ENCODE measurements around the gene GJB3.
"Not testable (repeated sequence)": the region's sequence is repeated elsewhere in the genome, so short reads cannot be mapped to it uniquely, and the experiment has no call there.

Gene GJB3

DNA sequence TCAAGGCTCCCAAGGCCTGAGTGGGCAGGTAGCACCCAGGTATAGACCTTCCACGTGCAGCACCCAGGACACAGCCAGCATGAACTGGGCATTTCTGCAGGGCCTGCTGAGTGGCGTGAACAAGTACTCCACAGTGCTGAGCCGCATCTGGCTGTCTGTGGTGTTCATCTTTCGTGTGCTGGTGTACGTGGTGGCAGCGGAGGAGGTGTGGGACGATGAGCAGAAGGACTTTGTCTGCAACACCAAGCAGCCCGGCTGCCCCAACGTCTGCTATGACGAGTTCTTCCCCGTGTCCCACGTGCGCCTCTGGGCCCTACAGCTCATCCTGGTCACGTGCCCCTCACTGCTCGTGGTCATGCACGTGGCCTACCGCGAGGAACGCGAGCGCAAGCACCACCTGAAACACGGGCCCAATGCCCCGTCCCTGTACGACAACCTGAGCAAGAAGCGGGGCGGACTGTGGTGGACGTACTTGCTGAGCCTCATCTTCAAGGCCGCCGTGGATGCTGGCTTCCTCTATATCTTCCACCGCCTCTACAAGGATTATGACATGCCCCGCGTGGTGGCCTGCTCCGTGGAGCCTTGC is 19.7 kb upstream of the GJB3 start:
- no peak for DNase-seq

DNA sequence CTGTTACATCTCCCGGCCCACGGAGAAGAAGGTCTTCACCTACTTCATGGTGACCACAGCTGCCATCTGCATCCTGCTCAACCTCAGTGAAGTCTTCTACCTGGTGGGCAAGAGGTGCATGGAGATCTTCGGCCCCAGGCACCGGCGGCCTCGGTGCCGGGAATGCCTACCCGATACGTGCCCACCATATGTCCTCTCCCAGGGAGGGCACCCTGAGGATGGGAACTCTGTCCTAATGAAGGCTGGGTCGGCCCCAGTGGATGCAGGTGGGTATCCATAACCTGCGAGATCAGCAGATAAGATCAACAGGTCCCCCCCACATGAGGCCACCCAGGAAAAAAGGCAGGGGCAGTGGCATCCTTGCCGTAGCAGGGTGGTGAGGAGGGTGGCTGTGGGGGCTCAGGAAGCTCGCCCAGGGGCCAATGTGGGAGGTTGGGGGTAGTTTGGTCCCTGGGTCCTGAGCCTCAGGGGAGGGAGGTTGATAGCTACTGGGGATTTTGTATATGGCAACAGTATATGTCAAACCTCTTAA is 19.2 kb upstream of the GJB3 start:
- DNase-seq = no peak

- no peak for DNase-seq
Observed at GRCh38 chr1:34762474-34763141, 18.4 kb upstream of the GJB3 start.

DNA sequence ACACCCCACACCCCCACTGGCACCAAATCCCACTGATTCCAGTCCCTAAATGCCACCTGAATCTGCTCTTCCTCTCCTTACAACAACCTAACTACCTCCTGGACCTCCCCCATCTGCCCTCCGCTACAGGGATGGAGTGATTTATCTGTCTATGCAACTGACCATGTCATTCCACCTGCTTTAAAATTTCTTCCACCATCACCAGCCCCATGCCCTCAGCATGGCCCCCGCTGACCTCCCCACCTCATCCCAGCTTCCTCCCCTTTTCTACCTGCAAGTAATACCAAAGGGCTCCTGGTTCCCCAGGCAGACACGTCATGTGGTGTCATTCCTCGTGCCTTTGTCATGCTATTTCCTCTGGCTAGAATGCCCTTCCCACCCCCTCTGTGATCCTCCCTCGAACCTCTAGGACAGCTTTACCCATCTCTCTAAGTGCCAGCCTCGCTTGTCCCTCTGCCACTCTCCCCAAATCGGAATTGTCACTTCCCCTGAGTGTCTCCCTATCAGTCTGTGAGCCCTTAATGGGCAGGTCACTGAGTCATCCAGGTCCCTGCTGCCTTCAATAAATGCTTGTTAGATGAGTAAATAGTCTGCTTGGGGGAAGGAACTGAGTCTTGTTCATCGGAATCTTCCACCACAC is 17.8 kb upstream of the GJB3 start:
- DNase-seq = no peak

GRCh38 chr1:34768856-34769255 is 12.2 kb upstream of the GJB3 start:
- no peak for DNase-seq

GRCh38 chr1:34770891-34771504 is 10.0 kb upstream of the GJB3 start:
- no peak for DNase-seq

- no peak for DNase-seq
Observed at GRCh38 chr1:34771573-34772371, 9.2 kb upstream of the GJB3 start.

GRCh38 chr1:34773114-34773513 is 7.9 kb upstream of the GJB3 start:
- not testable (repeated sequence) for DNase-seq

GRCh38 chr1:34774957-34775356 is 6.1 kb upstream of the GJB3 start:
- no peak for DNase-seq

- DNase-seq = no peak
Observed at GRCh38 chr1:34776911-34777310, 4.1 kb upstream of the GJB3 start.

DNA sequence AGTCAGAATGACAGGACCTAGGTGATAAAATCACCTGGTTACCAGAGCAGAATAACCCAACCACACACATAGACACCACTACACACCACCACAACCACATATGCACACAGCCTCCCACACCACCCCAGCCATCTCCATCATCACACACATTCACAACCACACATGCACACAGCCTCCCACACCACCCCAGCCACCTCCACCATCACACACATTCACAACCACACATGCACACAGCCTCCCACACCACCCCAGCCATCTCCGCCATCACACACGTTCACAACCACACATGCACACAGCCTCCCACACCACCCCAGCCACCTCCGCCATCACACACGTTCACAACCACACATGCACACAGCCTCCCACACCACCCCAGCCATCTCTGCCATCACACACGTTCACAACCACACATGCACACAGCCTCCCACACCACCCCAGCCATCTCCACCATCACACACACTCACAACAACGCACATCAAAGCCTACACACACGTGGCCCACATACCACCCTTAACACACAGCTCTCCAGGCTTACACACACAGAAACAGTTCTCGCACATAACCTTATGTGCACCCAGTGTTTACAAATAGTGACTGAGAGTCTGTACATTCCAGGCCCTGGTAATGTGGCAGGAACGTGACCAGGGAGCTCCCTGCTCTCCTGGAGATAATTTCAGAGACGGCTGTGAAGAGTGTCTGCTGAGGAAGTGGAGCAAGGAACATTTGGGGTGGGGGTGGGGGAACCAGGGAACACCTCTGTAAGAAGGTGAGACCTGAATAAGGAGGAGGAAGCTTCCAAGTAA is 3.3 kb upstream of the GJB3 start:
- DNase-seq = no peak

- no peak for DNase-seq
Observed at GRCh38 chr1:34778381-34778780, 2.6 kb upstream of the GJB3 start.

- no peak for DNase-seq
Observed at GRCh38 chr1:34779005-34779404, 2.0 kb upstream of the GJB3 start.

DNA sequence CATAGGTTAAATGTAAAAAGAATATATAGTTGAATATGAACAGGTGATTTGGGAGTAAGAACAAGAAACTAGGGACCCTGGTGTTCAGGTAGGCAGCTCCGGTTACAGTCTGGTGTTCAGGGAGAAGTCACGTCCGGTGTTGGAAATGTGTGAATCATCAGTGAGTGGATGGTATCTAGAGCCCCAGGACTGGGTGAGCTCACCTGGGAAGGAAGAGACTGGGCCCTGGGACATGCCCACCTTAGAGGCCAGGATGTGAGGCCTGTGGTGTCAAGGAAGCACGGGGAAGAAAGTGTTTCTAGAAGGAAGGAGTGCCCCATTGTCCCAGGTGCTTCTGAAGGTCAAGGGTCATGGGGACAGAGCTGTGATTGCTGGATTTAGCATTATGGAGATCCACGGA is 1.5 kb upstream of the GJB3 start:
- DNase-seq = no peak

DNA sequence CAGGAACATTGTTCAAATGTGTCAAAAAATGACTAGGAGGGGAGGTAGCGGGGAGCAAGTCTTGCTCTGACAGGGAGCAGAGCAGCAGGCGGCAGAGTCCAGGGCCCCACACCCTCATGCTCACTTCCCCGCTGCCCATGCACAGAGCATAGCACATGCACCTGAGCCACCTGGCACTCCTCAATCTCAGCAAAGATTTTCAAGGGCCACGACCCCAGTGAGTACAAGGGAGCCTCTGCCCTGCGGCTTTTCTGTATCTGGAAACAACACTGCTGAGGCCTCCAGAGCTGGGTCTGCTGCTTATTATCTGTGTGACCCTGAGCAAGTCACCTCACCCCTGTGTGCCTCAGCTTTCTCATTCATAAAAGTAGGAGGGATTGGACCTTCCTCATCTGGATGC is 1.1 kb upstream of the GJB3 start:
- DNase-seq = no peak

DNA sequence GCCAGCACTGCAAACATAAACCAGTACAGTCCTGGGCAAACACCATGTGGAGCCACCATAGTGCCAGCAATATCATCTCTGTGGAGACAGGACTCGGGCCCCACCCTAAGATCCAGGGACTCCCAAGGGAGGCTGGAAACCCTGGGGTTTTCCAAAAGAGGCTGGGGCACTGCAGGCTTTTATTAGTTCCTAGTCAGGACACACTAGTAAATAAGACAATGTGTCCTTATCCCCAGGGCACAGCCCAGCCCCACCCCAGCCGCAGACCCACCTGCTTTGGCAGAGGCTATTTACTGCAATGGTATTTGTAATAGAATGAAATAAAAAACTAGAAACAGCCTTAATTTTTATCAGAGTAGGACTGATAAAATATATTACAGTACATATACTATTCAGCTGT is 486 bp upstream of the GJB3 start:
- DNase-seq = no peak

DNA sequence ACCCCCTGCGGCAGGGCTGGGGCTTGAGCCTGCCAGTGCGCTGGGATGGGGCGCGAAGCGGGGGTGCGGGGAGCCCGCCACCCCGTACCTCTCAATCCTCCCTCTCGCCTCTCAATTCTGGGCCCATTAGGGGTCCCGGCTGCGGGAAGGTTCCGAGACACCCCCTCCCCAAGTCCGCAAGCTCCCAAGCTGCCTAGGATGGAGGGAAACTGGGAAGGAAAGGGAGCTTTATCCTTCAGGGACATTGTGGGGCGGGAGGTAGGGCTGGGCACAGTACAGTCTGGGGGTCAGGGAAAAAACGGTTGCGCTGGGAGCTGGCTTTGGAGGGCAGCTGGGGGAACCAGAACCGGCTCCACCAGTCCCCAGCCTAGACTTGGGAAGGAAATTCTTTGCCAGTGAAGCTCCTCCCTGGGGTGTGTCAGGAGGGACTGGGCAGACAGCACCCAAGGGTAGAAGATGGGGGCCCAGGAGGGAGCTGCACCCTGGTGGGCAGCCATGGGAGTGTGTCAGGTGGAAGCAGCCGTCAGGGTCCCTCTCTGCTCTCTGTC is 904 bp downstream of the GJB3 start:
- DNase-seq = no peak

GRCh38 chr1:34784751-34785221 is 3.8 kb downstream of the GJB3 start:
- no peak for DNase-seq

DNA sequence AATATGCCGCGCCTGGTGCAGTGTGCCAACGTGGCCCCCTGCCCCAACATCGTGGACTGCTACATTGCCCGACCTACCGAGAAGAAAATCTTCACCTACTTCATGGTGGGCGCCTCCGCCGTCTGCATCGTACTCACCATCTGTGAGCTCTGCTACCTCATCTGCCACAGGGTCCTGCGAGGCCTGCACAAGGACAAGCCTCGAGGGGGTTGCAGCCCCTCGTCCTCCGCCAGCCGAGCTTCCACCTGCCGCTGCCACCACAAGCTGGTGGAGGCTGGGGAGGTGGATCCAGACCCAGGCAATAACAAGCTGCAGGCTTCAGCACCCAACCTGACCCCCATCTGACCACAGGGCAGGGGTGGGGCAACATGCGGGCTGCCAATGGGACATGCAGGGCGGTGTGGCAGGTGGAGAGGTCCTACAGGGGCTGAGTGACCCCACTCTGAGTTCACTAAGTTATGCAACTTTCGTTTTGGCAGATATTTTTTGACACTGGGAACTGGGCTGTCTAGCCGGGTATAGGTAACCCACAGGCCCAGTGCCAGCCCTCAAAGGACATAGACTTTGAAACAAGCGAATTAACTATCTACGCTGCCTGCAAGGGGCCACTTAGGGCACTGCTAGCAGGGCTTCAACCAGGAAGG is 4.3 kb downstream of the GJB3 start:
- no peak for DNase-seq

- DNase-seq = no peak
Observed at GRCh38 chr1:34785875-34786470, 5.0 kb downstream of the GJB3 start.
